Osteoblast (primary cell): Measurements from ENCODE around the gene ZNRF2. TPM values are rescaled to one million over a fixed set of nuclear protein-coding genes. Genes with fewer than 3 reads are reported as not detected.
"Not testable (repeated sequence)": the region's sequence is repeated elsewhere in the genome, so short reads cannot be mapped to it uniquely, and the experiment has no call there.

Source experiments
- DNase-seq: peaks from one replicate; pipeline ENCODE4 v3.0.0; 2011; ENCODE audit warnings: low spot score, mixed read lengths; ENCODE audit not compliant: insufficient read length; ENCODE audit errors: missing footprints
- H2AFZ ChIP-seq: 2 replicates; pipeline ENCODE4 v1.6.0; 2011; ENCODE audit warnings: mild to moderate bottlenecking, low read length
- H3K27ac ChIP-seq: 2 replicates; pipeline ENCODE4 v1.5.1; 2011; ENCODE audit warnings: mild to moderate bottlenecking, low read depth, low read length, moderate library complexity
- H3K27me3 ChIP-seq: 2 replicates; pipeline ENCODE4 v1.6.0; 2012; ENCODE audit warnings: mild to moderate bottlenecking, control low read depth, inconsistent platforms, low read length, moderate library complexity; ENCODE audit not compliant: insufficient read depth
- H3K36me3 ChIP-seq: 2 replicates; pipeline ENCODE4 v1.5.1; 2011; ENCODE audit warnings: mild to moderate bottlenecking, low read length, control low read depth, moderate library complexity; ENCODE audit not compliant: insufficient read depth
- H3K4me1 ChIP-seq: 2 replicates; pipeline ENCODE4 v1.5.1; 2011; ENCODE audit warnings: mild to moderate bottlenecking, low read length, control low read depth, moderate library complexity; ENCODE audit not compliant: insufficient read depth
- H3K4me2 ChIP-seq: 2 replicates; pipeline ENCODE4 v1.6.0; 2011; ENCODE audit warnings: mild to moderate bottlenecking, low read length; ENCODE audit not compliant: insufficient read depth
- H3K4me3 ChIP-seq: fragments of 200-600 bp; sonication (generic); 3 replicates; pipeline ENCODE4 v1.5.1; 2012; ENCODE audit warnings: mild to moderate bottlenecking, low read length, inconsistent platforms; ENCODE audit not compliant: insufficient read depth
- H3K79me2 ChIP-seq: 2 replicates; pipeline ENCODE4 v1.6.0; 2012; ENCODE audit warnings: mild to moderate bottlenecking, low read length, control low read depth, inconsistent platforms; ENCODE audit not compliant: insufficient read depth
- H3K9me3 ChIP-seq: 2 replicates; pipeline ENCODE4 v1.5.1; 2011; ENCODE audit warnings: low read depth, low read length, control low read depth
- H4K20me1 ChIP-seq: 2 replicates; pipeline ENCODE4 v1.6.0; 2012; ENCODE audit warnings: mild to moderate bottlenecking, low read length, control low read depth; ENCODE audit not compliant: insufficient read depth
- total RNA-seq: library from RNA; depleted of rRNA; stranded (reverse); fragments of >200 nt; gene quantifications from 2 replicates; pipeline ENCODE4 v1.2.3, GENCODE V29; 2012
- TF ChIP-seq, protein P1 (sequence below): IDR thresholded peaks from 2 replicates; pipeline ENCODE4 v1.5.1; 2011; ENCODE audit warnings: mild to moderate bottlenecking, low read depth, low read length, moderate library complexity; ENCODE audit errors: extremely low read depth

Gene ZNRF2
- total RNA-seq, 1 donor: 12.7 TPM

DNA sequence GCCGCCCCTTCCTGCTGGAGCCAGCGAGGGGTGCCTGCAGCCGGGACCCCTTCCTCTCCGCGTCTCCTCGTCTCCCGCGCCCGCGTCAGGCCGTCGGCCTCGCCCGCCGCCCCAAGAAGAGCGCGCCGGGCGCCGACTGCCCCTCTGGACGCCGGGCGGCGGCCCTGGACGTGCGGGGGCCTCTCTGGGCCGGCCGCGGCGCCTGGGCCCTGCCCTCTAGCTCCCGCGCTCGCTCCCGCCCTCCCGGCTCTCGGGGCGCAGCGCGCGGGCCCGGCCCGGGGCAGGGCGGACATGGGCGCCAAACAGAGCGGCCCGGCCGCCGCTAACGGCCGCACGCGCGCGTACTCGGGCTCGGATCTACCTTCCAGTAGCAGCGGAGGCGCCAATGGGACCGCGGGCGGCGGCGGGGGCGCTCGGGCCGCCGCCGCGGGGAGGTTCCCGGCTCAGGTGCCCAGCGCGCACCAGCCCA is 704 bp downstream of the ZNRF2 start:
- Histone ChIP-seq H3K27ac (peak overlapping the region; percentile 53), H3K4me3 (peak overlapping the region; percentile 89), H3K36me3 (no peaks in the 10 kb centered on the region), H3K27me3 (no peaks in the 10 kb centered on the region), H3K4me1 (peaks cover 18% of the 10 kb centered on the region), H3K79me2 (peaks cover 16% of the 10 kb centered on the region), H4K20me1 (no peaks in the 10 kb centered on the region), H2AFZ (peak overlapping the region; percentile 94), H3K4me2 (peak overlapping the region; percentile 84), H3K9me3 (no peaks in the 10 kb centered on the region)
- TF ChIP-seq, protein P1, sequence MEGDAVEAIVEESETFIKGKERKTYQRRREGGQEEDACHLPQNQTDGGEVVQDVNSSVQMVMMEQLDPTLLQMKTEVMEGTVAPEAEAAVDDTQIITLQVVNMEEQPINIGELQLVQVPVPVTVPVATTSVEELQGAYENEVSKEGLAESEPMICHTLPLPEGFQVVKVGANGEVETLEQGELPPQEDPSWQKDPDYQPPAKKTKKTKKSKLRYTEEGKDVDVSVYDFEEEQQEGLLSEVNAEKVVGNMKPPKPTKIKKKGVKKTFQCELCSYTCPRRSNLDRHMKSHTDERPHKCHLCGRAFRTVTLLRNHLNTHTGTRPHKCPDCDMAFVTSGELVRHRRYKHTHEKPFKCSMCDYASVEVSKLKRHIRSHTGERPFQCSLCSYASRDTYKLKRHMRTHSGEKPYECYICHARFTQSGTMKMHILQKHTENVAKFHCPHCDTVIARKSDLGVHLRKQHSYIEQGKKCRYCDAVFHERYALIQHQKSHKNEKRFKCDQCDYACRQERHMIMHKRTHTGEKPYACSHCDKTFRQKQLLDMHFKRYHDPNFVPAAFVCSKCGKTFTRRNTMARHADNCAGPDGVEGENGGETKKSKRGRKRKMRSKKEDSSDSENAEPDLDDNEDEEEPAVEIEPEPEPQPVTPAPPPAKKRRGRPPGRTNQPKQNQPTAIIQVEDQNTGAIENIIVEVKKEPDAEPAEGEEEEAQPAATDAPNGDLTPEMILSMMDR: no peak
- DNase-seq: peak; percentile 78

DNA sequence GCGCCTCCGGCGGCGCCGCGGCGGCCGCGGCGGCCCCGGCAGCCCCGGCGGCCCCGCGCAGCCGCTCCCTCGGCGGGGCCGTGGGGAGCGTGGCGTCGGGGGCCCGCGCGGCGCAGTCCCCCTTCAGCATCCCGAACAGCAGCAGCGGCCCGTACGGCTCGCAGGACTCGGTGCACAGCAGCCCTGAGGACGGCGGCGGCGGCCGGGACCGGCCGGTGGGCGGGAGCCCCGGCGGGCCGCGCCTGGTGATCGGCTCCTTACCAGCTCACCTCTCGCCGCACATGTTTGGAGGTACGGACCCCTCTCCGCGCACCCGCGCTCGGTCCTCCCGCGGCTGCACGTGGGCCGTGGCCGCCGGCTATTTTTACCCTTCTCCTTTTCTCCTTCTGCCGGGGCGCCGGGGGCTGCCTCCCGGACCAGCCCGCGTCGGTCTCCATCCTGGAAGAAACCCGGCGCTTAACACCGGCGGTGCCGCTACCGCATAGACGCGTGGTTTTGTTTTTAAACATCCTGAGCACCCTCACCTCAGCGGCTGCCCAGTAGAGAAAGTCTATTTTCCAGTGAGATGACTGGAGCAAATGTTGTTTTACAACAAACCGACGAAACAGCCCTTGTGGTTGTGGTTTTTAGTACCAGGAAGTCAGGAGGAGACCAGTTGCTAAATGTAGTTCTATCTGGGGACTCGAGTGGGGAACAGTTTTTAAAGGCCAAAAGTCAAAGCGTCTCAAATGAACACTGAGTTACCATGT is 1.3 kb downstream of the ZNRF2 start:
- H3K27ac ChIP-seq: peak overlapping the region; percentile 13
- no peaks in the 10 kb centered on the region for H3K36me3 ChIP-seq
- peaks cover 23% of the 10 kb centered on the region for H3K4me1 ChIP-seq
- peak overlapping the region; percentile 71 for H3K4me2 ChIP-seq
- peak overlapping the region; percentile 89 for H3K4me3 ChIP-seq
- H3K27me3 ChIP-seq: no peaks in the 10 kb centered on the region
- H3K79me2 ChIP-seq: peaks cover 18% of the 10 kb centered on the region
- no peaks in the 10 kb centered on the region for H4K20me1 ChIP-seq
- H2AFZ ChIP-seq: peak overlapping the region; percentile 89
- TF ChIP-seq, protein P1: no peak
- peak; percentile 77 for DNase-seq
- H3K9me3 ChIP-seq: no peaks in the 10 kb centered on the region

DNA sequence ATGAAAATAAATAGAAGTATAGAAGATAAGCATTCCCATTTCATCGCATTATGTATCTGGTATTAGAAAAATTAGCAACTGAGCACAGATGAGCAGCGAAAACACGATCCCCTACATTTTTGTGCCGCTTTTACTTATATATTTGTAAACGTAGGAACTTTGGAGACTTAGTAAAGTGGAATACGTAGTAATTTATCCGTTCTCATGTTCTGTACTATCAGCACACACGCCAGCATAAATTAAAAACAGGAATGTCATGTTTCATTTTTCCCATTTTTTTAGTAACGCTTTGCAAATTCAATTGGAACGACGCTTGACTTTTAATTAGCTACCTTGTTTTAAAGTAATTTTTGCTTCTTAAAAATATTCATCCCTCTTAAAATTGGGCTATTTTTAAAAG is 2.4 kb downstream of the ZNRF2 start:
- peak overlapping the region; percentile 71 for H3K4me2 ChIP-seq
- no peaks in the 10 kb centered on the region for H4K20me1 ChIP-seq
- peak overlapping the region; percentile 89 for H2AFZ ChIP-seq

DNA sequence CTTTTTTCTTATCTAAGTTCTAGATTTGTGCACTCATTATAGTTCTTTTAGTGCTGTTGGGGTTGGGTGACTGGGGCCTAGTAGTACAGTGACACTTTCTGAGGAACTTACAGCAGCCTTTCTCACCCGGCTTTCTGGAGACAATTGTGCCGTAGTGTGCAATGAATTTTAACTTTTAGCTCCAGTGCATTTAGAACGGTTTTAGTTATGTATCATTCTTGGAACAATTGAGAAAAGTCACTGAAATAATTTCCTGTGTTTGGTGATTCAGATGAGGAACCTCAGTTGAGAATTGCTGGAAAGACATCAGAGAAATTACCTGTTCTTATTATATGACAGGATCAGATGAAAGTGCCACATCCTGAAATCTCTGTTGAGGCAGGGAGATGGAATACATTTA is 3.2 kb downstream of the ZNRF2 start:
- not testable (repeated sequence) for H2AFZ ChIP-seq, H3K36me3 ChIP-seq, H3K4me2 ChIP-seq, H3K9me3 ChIP-seq, DNase-seq, H4K20me1 ChIP-seq, H3K4me3 ChIP-seq, H3K27me3 ChIP-seq, H3K27ac ChIP-seq
- Histone ChIP-seq H3K4me1 (peaks cover 23% of the 10 kb centered on the region), H3K79me2 (peaks cover 21% of the 10 kb centered on the region)

More for the DNA sequence above, 2.4 kb downstream of the ZNRF2 start:
- Histone ChIP-seq H3K79me2 (peaks cover 21% of the 10 kb centered on the region), H3K27me3 (no peaks in the 10 kb centered on the region), H3K9me3 (no peaks in the 10 kb centered on the region), H3K36me3 (no peaks in the 10 kb centered on the region), H3K4me1 (peaks cover 23% of the 10 kb centered on the region), H3K27ac (peak overlapping the region; percentile 13), H3K4me3 (peak overlapping the region; percentile 89)
- no peak for DNase-seq
- TF ChIP-seq, protein P1: no peak

DNA sequence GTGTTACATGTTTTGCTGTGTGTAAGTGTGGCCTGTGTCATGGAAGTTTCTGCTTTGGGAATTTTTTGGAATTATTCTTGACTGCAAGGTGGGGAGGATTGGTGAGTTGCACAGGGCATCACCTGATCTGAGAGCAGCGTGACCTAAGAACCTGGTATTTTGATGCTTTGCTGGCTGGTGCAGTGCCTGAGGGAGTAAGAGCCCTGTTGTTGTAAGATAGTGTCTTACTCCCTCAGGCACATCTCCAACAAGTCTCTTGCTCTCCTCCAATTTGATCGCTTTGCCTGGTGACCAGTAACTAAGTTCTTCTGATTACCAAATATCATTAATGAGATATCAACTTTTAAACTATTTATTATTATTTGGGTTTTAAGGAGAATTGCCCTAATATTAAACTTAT is 5.2 kb downstream of the ZNRF2 start:
- H4K20me1 ChIP-seq, H3K27me3 ChIP-seq, H3K4me3 ChIP-seq, H3K36me3 ChIP-seq, H3K4me2 ChIP-seq, H2AFZ ChIP-seq, H3K27ac ChIP-seq, H3K9me3 ChIP-seq, DNase-seq: not testable (repeated sequence)
- Histone ChIP-seq H3K4me1 (peaks cover 19% of the 10 kb centered on the region), H3K79me2 (peaks cover 21% of the 10 kb centered on the region)

DNA sequence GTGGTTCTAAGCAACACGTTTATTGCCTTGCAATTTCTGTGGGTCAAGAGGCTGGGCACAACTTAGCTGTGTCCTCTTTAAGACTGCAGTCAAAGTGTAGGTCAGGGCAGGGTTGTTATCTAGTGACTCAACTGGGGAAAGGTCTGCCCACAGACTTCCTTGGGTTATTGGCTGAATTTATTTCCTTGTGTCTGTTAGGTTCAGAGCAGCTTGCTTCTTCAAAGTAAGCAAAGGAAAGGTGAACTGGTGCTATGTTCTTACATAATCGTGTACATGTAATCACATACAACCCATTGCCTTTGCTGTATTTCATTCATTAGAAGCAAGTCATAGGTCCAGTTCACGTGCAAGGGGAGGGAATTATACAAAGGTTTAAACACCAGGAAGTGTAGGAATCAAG is 5.9 kb downstream of the ZNRF2 start:
- not testable (repeated sequence) for DNase-seq
- peaks cover 19% of the 10 kb centered on the region for H3K4me1 ChIP-seq

More for the DNA sequence above, 5.9 kb downstream of the ZNRF2 start:
- H3K4me3 ChIP-seq, H3K27ac ChIP-seq, H3K9me3 ChIP-seq, H4K20me1 ChIP-seq, H3K27me3 ChIP-seq, H3K36me3 ChIP-seq: not testable (repeated sequence)
- H3K4me2 ChIP-seq: peak overlapping the region; percentile 18
- peak overlapping the region; percentile 29 for H2AFZ ChIP-seq
- H3K79me2 ChIP-seq: peaks cover 21% of the 10 kb centered on the region
